HG03457 (cell line): ENCODE measurements around the gene PANX2.

ENCODE experiments used
- ATAC-seq: cut with Tn5 transposase; IDR thresholded peaks from one replicate; pipeline ENCODE4 v1.9.1; 2021; ENCODE audit warnings: moderate number of reproducible peaks; ENCODE audit not compliant: unreplicated experiment

Gene PANX2

DNA sequence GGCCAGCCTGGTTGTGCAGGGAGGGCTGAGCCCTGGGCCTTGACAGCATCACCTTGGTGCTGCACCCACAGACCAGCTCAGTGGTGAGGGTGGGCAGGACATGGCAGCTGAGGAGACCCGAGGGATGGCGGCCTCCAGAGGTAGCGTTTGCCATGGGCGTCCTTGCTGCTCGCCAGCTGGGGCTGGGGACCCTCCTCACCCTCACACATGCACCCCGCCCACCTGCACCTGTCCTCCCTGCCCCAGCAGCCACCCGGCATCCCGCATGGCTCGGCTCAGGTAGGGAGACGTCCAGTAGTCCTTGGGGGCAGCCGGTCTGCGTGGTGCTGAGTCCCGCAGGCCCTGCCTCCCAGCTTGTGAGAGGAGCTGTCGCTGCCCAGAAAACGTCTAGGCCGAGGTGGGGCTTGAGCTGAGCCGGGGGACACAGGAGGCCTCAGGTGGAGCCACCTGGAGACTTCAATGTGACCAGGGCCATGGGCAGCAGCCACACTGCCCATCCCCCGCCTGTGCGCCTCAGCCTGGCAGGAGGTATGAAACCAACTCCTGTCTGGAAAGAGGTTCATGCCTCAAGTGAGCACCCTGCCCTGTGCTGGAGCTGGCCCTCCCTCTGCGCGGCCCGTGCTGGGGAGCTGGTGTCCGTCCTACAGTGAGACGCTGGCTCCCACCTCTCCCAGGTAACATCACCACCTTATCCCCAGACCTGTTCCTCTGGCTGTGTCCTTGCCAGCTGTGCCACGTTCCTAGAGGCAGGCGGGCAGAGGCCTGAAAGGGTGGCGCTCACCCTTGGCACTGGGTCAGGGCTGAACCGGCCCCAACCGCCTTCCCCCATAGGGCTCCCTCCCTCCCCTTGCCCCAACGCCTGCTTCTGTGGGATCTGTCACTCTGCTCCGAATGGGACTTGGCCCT lies 11.9 kb downstream of the PANX2 start:
- ATAC-seq, result no peak

DNA sequence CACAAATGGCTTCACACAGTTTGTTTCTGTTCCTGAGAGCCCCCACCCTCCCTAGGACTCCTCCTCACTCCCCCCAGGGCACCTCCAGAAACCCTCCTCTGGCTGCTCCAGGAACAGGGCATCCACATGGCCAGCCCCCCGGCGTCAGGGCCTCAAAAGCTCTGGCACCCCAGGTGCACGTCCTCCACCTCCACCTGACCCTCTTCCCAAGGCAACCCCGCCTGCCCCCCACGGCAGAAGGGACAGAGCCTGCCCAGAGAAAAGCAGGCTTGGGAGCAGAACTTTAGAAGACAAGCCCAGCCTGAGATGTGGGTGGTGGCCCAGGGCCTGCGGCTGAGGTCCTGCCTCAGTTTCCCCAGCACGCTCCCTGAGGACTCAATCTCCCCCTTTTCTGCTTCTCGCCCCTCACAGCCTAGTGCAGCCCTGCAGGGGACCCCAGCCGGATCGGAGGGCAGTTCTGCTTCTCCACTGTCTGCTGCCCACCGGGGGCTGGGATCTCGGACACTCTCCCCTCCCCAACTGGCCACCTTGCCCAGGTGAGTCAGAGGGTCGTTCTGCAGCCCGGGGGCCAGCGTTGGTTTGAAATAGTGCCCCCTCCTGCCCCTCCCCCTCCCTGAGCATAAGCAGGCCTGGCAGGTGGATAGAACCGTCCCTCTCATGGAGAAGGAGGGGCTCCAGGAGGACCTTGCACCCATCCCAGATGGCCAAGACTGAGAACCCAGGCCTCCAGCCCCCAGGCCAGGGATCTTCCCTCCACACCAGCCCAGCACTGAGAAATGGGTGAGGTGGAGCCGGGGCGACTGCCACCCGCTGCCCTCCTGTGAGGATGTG lies 12.8 kb downstream of the PANX2 start:
- no peak for ATAC-seq

- no peak for ATAC-seq
Measured at GRCh38 chr22:50184004-50184901, 13.7 kb downstream of the PANX2 start.

DNA sequence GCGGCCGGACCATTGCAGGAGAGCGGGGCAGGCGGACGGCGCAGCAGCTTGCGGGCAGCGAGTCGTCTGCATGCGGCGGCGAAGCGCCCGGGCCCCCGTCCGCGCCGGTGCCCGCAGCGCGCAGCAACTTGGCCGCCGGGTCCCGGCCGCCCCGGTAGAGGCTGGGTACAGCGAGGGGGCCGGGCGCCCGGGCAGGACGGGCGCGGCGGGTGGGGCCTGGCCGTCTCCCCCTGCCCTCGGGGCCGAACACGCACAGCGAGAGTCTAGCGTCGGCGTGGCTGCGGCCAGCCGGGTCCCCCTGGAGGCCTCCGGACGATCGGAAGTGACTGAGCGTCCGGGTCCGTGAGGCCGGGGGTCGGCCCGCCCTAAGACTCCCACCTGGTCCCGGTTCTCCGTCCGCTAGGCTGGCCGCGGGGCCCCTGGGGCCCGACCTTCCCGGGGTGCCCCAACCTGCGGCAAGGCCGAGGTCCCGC lies 14.4 kb downstream of the PANX2 start:
- ATAC-seq, result no peak

DNA sequence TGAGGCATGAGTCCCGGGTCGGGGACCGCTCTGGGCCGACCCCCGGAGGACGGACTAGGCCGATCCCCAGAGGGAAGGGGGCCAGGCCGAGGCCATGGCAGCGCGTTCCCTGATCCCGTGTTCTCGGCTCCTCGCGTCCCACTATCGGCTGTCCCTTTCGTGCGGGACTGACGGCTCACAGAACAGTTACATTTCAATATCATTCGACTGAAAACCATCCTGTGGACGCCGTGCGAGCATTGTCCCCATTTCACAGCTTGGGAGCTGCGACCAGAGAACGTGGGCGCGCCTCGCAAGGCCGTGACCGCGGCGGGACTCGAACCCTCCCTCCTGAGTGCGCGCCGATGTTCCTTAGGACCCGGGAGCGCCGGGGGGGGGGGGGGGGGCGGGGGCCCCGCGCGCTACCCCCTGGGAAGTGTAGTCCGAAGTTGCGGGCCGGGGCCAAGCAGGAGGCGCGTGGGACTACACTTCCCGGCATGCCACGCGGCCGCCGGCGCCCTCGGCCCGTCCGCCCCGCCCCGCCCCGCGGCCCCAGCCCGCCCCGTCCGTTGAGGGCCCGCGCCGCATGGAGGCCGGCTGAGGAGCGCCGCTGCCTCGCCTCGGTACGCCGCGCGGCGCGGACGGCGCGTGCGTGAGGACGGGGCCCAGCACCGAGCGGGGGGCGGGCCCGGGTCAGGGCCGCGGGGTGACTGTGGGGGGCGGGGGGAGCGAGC lies 15.0 kb downstream of the PANX2 start, which contains the start of gene TRABD:
TSS of gene TRABD (plus strand) at position 539 of the 713 bp plus-strand sequence. CDS start 7,148 bp downstream, outside the sequence.
- ATAC-seq, result no peak

DNA sequence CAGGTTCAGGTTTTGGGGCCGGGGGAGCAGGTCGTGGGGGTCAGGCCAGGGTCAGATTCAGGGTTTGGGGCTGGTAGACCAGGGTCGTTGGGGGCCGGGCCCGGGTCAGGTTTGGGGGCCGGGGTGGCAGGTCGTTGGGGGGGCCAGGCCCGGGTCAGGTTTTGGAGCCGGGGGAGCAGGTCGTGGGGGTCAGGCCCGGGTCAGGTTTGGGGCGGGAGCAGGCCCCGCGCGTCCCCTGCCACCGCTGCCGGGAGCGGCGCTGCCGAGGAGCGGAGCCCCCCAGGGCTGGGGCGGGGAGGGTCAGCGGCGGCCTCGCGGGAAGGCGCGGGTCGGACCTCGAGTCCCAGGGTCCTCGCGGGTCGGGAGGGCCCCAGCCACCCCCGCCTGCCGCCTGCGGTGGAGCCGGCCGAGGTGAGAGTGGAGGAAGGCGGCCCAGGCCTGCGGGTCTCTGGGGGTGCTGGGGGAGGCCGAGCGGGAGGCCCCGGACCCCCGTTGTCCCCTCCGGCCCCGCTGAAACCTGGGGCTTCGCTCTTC lies 15.7 kb downstream of the PANX2 start:
- no peak for ATAC-seq

DNA sequence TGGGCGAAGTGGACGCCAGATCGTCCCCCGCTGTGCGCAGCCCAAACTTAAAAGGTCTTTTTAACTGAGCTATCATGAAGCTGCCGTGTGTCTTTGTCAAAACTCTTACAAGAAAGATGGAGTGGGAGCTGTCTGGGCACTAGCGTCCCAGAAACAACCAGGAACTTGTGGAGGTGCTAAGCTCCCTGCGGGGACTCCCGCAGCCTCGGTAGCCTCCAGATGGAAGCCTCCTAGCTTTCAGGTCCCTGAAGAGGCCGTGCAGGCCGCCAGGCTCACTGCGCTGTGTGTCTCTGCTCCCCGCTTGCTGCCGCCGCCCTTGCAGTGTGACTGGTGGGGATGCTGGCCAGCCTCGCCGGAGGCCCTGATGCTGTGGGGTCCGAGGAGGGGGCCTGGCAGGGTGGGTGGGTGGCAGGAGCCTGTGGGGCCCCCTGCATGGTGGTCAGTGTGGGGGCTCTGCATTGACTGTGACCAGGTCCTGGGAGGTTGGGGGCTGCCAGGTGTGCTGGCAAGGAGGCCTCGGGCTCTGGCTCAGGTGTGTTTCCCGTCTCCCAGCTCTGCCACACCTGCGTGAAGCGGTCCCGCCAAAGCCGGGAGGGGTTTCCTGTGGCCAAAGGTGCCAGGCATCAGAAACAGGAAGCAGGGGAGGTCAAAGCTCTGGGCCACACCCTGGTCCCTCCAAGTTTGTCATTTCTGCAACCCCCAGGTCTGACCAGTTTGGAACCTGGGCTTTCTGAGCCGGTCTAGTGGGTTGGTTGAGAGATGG lies 16.4 kb downstream of the PANX2 start:
- no peak for ATAC-seq

DNA sequence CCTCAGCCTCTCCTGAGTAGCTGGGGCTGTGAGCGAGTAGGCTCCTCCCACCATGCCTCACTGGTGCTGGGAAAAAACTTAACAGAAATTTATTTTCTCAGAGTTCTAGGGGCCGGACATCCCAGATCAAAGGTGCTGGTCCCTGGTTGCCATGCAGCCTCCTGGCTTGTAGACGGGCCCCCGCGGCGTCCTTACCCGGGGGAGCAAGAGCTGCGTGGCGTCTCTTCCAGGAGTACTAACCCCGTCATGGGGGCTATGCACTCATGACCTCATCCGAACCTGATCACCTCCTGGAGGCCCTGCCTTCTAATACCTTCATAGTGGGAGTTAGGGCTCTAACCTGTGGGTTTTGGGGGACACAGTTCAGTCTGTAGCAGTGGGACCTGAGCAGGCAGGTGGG lies 17.8 kb downstream of the PANX2 start:
- ATAC-seq, result no peak

DNA sequence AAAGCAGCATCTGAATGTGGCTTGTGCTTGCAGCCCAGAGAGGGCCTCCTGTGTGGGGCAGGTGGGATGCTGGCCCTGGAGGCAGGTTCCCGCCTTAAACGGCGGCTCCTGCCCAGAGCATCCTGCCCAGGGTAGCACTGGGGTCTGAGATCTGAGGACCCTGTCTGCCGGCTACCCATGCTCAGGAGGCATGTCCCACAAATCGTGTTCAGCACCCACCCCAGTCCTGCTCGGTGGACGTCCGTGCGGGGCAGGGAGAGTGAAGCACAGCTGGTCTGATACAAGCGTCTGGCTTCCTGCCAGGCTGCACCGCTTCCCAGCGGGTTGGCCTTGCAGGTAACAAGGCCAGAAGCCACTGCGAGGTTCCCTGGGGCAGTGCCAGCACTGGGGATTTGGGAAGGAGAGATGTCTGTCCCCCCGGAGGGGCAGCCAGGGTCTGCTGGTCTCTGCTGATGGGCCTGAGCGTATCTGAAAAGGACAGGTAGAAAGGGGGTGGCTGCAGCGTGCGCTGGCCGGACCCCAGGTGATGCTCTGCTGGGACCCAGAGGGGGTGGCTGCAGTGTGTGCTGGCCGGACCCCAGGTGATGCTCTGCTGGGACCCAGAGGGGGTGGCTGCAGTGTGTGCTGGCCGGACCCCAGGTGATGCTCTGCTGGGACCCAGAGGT lies 18.8 kb downstream of the PANX2 start:
- ATAC-seq, result no peak

DNA sequence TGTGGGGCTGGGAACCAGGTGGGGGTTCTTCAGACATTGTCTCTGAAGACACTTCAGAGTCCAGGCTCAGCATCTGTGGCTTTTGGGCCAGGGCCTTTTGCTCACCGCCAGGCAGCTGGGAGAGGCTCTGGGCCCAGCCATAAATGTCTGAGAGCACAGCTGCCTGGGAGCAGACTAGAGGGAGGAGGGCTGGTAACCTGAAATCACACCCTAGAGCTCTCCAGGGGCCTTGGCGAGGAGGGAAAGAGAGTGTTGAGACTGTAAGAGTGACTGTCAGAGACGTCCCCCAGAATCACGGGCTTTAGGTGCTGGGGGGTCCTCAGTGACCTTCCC lies 19.3 kb downstream of the PANX2 start:
- ATAC-seq, result no peak

DNA sequence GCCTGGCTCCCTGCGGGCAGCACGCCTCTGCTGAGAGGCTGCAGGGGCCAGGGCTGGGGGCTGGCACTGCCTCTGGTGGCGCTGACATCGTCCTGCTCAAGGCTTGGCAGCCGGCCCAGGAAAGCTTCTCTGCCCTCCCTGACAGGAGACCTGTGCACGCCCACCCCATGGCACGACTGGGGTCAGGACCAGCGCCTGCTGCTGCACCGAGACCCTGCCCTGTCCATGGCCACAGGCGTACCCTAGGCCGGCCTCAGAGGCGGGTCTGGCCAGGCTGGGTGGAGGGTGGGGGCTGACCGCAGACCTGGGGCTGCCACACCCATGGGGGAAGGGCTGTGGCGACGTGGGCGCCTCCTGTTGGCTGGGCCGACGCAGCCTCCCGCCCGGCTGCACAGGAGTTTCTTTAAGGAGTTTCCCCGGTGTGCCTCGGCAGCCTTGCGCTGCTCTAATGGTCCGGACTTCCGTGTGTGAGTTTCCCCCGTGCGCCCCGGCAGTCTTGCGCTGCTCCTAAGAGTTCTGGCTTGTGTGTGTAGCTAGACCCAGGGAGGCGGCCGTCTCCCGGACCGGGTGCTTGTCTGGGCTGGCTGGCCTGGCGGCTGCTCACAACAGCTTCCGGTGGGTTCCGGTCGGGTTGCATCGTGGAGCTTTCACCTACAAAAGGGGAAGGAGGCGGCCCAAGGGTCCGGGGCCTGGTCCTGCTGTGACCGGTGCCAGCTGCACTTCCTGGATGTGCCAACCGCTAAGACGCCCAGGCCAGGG lies 19.8 kb downstream of the PANX2 start:
- peak; percentile 30 for ATAC-seq

DNA sequence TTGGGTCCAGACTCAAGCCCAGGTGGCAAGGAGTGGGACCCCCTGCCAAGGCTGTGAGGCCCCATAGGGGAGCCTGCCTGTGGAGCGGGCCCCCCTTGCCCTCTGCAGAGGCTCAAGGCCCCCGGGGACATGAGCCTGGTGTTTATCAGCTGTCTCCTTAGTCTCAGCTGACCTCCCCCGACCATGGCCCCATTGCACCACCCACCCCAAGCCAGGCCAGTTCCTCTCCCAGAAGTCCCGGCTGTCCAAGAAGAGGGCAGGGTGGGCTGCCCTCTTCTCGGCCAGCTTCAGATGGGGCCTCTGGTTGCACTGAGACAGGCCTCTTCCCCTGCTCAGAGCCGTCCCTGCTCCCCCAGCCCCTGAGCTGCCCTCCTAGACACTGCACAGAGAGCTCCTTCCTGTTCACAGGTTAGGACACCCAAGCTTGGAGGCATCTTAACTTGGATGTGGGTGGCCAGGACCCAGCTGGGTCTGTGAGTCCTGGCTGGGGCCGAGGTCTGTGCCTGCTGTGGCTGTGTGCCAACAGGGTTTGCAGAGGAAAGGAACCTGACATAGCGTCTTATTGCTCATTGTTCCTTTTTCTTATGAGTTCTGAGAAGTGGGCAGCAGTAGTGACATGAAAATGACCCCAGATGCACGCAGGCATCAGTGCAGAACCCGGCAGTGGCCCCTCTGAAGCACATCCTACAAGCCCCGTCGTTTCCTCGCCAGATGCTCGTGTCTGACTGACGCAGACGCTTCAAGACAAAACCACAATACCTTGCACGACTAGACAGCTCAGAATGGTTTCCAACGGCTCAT lies 20.6 kb downstream of the PANX2 start:
- peak; percentile 11 for ATAC-seq

DNA sequence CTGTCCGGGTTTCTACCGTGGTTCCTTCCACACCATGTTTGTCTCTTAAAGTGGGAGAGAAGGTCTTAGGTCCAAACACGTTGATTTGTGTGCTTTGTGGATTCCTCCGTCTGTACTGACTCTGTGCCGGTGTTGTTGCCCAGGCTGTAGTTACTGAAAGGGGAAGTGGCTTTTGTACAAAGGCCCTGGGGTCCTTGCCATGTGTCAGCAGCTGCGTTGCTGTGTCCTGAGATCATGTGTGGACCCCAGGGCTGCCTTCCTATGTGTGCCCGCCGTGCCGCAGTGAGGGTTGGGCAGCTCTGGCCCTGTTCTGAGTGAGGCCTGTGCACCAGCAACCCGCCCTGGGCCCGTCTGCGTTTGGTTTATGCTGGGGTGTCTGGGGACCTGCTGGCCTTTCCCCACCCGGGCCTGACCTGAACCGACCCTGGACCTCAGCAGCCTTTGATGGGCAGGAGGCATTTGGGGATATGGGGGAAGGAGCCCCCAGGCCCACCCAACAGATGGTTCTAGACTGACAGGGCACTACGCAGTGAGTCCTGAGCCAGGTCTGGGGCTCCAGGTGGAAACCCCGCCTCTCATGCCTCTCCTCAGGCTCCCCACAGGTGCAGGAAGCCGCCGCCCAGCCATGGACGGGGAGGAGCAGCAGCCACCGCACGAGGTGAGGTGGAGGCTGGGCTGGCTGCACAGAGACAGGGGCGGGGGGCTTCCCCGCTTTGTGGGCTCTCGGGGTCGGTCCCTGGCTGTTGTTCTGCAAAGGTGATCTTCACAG lies 22.1 kb downstream of the PANX2 start:
- ATAC-seq, result no peak

GRCh38 chr22:50193621-50194020 lies 23.1 kb downstream of the PANX2 start:
- ATAC-seq, result no peak

DNA sequence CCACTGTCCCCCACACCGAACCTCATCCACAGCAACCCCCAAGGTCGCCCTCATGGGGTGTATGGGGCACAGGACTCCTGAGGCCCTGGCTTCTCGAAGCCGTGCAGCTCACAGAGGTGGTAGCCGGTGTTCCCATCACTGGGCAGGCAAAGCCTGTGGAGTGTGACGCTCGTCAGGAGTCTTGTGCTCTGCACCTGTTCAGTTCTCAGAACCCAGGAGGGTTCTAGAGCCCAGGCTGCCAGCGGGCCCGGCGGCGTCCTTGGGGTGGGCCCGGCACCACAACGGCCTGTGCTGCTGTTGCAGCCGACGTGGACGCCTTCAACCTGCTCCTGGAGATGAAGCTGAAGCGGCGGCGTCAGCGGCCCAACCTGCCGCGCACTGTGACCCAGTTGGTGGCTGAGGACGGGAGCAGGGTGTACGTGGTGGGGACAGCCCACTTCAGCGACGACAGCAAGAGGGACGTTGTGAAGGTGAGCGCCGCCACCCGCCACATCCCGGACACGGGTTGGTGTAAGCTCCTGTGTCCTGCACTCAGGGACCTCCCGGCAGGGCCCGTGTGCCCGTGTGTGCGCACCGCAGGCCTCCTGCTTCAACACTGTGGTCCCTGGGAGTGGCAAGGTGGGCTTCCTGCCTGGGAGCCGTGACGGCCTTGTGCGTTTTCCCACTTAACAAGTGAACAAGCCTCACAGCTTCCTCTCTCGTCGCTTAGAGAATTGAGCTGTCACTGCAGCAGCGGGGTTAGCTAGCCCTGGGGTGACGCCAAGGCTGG lies 23.7 kb downstream of the PANX2 start:
- ATAC-seq, result no peak

- ATAC-seq, result no peak
Measured at GRCh38 chr22:50196256-50196655, 25.7 kb downstream of the PANX2 start.
